ENCODE data around the gene UTP25.
"Not testable (repeated sequence)": the region's sequence is repeated elsewhere in the genome, so short reads cannot be mapped to it uniquely, and the experiment has no call there.

Gene UTP25, protein sequence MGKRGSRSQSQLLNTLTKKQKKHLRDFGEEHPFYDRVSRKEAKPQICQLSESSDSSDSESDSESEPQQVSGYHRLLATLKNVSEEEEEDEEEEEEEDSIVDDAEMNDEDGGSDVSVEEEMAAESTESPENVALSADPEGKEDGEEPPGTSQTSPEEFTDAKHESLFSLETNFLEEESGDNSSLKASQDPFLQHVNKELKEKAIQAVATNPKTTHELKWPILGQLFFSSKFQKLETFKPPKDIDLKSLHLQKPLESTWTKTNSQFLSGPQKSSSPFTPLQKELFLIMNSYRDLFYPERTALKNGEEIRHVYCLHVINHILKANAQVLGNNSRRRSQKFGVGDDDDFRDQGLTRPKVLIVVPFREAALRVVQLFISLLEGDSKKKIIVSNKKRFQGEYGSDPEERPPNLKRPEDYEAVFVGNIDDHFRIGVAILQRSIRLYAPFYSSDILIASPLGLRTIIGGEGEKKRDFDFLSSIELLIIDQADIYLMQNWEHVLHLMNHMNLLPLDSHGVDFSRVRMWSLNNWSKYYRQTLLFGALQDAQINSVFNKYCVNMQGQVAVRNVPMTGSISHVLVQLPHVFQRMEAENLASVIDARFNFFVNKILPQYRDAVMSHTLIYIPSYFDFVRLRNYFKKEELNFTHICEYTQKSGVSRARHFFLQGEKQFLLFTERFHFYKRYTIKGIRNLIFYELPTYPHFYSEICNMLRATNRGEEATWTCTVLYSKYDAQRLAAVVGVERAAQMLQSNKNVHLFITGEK

DNA sequence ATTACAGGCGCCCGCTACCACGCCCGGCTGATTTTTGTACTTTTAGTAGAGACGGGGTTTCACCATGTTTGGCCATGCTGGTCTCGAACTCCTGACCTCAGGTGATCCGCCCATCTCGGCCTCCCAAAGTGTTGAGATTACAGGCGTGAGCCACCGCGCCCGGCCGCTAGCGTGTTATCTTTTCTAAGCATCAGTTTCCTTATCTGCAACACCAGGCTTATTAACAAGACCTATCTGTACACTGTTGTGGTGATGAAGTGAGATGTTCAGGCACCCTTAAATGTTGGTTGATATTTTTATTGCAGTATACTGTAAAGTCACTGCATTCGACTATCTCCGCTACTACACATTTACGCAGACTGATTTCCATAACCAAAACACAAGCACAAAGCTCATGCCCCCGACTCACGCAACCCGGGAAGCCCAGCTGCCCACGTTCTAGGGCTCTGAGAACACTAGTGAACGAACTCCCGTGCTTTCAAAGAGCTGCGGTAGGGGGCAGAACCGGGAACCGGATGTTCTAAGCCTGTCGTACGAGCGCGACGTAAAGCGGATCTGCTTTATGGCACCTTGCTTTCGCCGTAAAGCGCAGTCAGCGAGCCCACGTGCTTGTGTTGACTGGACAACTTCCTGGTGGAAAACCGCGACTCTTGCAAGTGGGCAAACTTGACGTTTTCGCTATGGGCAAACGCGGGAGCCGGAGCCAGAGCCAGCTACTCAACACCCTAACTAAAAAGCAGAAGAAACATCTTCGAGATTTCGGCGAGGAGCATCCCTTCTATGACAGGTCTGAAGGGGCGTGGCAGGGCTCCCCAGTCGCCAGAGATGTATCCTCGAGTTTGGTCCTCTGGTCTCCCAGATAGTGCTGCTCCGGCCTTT, at the start of gene UTP25:
UTP25 (plus strand) TSS at position 589 of the 879 bp plus-strand sequence; CDS start at position 681, 92 bp downstream.
- DNase-seq = peak; percentile 97

DNA sequence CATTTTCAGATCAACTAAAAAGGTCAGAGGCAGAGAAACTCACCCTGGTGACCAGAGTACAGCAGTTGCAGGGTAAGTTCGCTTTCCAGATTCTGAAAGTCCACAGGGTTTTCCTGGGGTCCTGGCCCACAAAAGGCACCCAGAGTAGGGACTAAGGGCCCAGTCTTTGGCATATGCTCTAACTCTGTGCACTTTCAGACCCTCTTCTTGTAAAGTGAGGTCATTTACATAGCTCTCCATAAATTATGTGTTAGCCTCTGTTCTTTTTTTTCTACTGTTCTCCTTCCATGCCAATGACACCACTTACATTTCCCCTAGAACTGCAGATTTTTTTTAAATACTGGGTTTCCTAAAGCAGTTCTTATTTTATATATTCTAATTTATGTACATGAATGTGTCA, 49.7 kb upstream of the UTP25 start:
- DNase-seq = no peak

DNA sequence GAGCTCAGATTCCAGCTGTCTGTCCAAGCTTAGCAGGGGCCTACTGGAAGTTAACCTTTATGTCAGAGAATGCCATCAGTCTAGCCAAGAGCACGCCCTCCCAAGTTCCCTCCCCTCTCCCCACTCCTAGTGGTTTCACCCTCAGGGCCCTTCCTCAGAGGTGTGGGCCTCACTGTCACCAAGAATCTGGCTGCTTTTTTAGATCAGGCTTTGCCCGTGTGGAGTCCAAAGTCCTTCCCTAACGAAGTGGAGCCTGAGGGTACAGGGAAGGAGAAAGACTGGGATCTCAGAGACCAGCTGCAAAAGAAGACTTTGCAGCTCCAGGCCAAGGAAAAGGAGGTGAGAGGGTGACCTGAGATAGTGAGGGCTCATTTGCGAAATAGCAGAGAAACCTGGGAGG, 47.5 kb upstream of the UTP25 start:
- DNase-seq = no peak

DNA sequence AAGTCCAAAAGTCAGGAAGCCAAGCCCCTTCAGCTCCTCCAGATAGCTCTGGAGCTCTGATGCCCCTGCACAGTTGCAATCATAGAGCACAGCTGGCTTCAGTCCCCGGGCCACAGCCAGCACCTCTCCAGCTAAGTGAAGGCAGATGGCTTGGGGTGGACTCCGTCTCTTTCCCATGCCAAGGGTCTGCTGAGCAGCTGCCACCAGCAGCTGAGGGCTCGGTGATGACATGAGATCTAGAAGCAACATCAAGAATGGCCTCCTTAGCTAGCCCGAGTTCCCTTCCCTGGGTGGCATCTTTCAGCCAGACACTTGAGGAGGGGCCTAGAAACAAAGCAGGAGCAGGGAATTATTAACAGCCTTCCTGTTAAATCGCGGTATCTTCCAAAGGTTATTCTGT, 44.4 kb upstream of the UTP25 start:
- DNase-seq = no peak

- peak; percentile 100 for DNase-seq
These were observed 43.3 kb upstream of the UTP25 start, which contains the start of gene C1orf74 for GRCh38 chr1:209784265-209785169. Gene C1orf74 (minus strand): TSS chr1:209784559. CDS start chr1:209783634, 925 bp downstream.

DNA sequence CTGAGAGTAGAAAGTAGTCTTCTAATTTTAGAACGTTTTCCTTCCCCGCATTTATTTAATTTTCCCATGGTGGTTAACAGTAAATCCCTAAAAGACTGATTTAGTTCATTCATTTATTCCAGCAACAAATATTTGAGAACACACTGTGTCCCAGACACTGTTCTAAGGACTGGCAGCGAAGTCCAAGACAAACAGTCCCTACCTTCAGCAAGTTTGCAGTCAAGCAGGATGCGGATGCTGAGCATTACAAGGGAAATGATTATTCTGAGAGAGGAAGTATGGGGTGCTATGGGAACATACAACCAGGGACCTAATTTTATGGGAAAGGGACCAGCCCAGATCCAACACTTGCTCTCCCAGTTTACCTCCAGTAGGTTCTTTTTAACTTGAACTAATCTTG, 42.2 kb upstream of the UTP25 start:
- DNase-seq = no peak

DNA sequence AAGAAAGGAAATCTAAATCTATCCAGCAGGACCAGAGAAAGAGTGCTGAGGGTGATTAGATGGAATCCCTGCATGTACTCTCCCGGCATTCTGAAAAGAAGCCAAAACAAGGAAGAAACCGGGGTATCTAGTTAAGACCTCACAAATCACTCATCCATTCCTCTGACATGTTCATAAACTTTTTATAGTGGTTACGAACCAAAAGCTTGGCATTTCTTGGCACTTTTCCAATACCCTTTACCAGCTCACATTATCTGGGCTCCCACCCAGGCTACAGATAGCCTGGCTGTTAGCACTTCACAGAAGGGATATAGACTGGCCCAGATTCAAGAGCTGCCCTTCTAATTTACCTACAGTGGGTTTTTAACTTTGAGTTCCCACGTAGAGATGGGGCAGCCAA, 41.6 kb upstream of the UTP25 start:
- no peak for DNase-seq

DNA sequence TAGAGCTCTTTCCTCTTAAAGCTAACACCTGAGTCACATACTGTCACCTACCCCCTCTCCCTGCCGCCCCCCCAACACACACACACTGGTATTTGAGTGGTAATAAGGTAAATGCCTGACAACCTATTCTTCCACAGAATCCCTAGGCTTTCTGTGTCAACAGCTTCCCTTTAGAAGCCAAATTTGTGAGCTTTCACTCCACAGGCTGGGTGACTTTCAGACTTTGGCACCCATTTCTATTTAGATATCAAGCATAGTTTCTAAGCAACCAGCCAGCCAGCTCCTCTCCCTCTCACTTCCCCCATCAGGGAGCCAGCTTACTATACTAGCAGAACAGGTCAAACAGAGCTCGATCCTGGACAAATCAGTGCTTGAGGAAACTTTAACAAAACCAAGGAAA, 40.2 kb upstream of the UTP25 start:
- DNase-seq = no peak

DNA sequence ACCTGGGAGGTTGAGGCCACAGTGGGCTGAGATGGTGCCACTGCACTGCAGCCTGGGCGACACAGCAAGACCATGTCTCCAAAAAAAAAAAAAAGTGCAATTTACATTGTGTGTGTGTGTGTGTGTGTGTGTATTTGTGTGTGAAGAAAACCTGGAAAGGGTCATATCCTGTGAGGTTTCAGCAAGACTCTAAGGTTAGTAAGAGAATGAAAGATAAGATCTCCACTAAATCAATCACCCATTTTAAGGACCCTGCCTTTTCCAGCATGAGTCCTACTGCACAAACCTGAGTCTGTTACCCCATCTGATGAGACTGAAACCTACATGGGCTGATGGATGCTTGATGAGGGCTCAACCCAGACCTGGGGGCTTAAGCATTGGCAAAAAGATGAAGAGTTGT, 38.5 kb upstream of the UTP25 start:
- no peak for DNase-seq

- no peak for DNase-seq
These were observed 37.2 kb upstream of the UTP25 start for GRCh38 chr1:209790286-209791193.

GRCh38 chr1:209791920-209792319, 35.9 kb upstream of the UTP25 start:
- no peak for DNase-seq

DNA sequence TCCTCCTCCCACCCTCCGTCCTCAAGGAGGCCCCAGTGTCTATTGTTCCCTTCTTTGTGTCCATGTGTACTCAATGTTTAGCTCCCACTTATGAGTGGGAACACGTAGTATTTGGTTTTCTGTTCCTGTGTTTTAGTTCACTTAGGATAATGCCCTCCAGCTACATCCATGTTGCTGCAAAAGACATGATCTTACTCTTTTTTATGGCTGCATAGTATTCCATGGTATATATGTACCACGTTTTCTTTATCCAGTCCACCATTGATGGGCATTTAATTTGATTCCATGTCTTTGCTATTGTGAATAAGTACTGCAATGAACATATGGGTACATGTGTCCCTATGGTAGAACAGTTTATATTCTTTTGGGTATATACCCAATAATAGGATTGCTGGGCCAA, 34.1 kb upstream of the UTP25 start:
- not testable (repeated sequence) for DNase-seq

DNA sequence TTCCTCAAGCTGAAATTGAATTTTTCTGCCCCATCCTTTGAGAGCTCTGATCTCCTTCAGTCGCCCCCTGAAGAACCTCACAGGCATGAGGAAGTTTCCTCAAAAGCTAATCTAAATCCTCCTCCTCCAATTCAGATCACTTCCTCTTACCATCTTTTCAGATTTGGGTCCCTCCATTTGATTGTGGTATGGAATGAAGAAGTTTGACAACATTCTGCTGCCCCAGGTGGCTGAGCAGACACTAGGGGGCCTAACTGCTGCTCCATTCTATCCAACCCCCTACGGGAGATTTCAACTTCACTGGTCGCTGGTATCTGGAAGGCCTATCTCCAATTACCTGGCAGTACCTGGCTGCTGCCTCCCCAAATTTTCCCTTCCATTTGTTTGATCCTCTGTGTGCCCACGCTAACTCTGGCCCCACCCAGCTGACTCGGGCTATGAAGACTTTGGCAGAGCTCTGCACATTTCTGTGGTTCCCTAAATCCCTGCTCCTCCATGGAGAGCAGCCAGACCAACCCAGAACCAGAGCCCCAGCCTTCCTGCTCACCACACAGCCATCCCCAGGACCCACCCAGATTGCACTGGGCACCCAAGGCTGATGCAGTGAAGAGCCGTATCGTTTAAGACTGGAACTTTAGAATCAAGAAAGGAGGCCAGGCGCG, 29.7 kb upstream of the UTP25 start:
- DNase-seq = no peak

DNA sequence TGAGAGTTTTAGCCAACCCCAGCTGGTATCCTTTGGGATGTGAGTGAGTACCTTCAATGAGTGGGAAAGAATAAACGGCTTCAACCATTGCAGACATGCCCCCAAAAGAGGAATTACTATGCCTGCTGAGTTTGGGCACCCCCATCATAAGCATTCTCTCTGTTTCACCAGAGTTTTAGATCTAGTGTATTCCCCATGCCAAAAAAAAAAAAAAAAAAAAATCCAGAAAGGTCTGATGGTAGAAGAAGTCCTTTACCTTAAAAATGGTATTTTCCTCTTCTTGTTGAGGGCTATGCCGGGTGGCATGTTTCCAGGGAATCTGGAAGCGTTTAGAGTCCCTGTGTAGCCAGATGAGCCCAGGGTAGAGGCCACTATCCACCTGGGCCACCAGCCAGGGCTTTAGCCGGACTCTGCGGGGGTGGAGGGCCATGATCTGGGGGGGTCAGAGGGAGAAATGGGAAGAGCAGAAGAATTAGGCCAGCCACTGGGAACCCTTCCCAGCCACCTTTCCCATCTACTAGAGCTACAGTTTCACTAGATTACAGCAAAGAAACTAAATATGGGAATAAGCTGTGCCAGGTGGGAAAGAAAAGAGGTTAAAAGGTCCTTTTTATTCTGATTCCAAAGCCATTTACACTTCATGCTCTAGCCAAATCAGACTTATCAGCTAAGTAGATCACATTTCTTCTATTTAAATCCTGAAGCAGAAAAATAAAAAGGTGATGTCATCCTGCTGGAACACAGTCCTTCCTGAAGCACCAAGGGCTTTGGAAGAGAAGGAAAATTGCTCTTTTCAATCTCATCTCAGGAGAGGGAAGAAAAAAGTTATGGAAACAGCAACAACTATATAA, 26.6 kb upstream of the UTP25 start:
- no peak for DNase-seq

GRCh38 chr1:209802117-209802779, 25.5 kb upstream of the UTP25 start:
- no peak for DNase-seq

GRCh38 chr1:209802780-209803152, 25.0 kb upstream of the UTP25 start:
- DNase-seq = no peak

GRCh38 chr1:209803568-209803967, 24.2 kb upstream of the UTP25 start:
- no peak for DNase-seq

DNA sequence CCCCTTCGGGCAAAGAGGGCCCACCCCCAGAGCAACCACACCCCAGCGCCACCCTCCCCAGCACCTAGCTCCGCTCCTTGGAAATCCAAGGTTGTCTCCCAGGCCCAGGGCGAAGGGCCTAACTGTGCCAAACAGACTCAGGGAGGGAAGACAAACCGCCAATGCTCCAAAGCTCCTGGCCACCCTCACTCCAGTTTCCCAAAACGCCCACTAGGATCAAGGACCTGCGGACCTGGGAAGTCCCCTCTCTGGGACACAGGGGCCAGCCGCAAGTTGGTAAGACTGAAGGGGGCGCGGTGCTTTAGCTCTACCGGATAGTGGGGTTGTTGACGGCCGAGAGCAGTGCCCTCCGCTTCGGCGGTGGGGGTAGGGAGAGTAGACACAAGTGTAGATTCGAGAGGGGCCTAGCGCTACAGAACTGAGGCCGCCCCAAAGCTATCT, 22.4 kb upstream of the UTP25 start:
- no peak for DNase-seq
